ENCODE results near the gene CRELD2.

The CRELD2 gene

GRCh38 chr22:49968831-49969661 is 50.6 kb downstream of the CRELD2 start:
- DNase-seq (ENCODE audit: extremely low spot score): no peak
- ChIA-PET CTCF (no interaction called here), POLR2A (interaction anchor here (0.9 to 2.5 kb wide), 2 partner anchors 9 to 10 kb away, joined by 3 to 10 read pairs; partner anchors contain the start of gene PIM3)
- TF ChIP-seq ELF4 (IDR thresholded peaks at IDR 0.05): no peak
- TF ChIP-seq FOXM1 (IDR thresholded peaks at IDR 0.05; ENCODE audit: borderline replicate concordance): no peak
- TF ChIP-seq L3MBTL2 (conservative IDR thresholded peaks at IDR 0.05): no peak
- no peak for TF ChIP-seq HDGF (IDR thresholded peaks at IDR 0.05; ENCODE audit: borderline replicate concordance)
- TF ChIP-seq FOXA1 (IDR thresholded peaks at IDR 0.05): no peak
- TF ChIP-seq SUZ12 (IDR thresholded peaks at IDR 0.05): no peak
- TF ChIP-seq FOXK2 (IDR thresholded peaks at IDR 0.05): no peak
- no peak for TF ChIP-seq BHLHE40 (IDR thresholded peaks at IDR 0.05; ENCODE audit: borderline replicate concordance)
- no peak for TF ChIP-seq LEF1 (IDR thresholded peaks at IDR 0.05; ENCODE audit: borderline replicate concordance)
- TF ChIP-seq ARNT (IDR thresholded peaks at IDR 0.05): no peak

- TF ChIP-seq CTBP1 (IDR thresholded peaks at IDR 0.05; ENCODE audit: borderline replicate concordance) (no peak), ARNT (IDR thresholded peaks at IDR 0.05) (no peak), PKNOX1 (IDR thresholded peaks at IDR 0.05) (no peak), SUZ12 (IDR thresholded peaks at IDR 0.05) (no peak), LEF1 (IDR thresholded peaks at IDR 0.05; ENCODE audit: borderline replicate concordance) (no peak), ELF4 (IDR thresholded peaks at IDR 0.05) (no peak), FOXK2 (IDR thresholded peaks at IDR 0.05) (no peak), L3MBTL2 (conservative IDR thresholded peaks at IDR 0.05) (no peak), HDGF (IDR thresholded peaks at IDR 0.05; ENCODE audit: borderline replicate concordance) (no peak), SP1 (IDR thresholded peaks at IDR 0.05) (no peak), NFRKB (IDR thresholded peaks at IDR 0.05) (no peak), TARDBP (IDR thresholded peaks at IDR 0.05) (no peak), BHLHE40 (IDR thresholded peaks at IDR 0.05; ENCODE audit: borderline replicate concordance) (no peak), ZNF384 (IDR thresholded peaks at IDR 0.05) (no peak), FOXA1 (IDR thresholded peaks at IDR 0.05) (no peak), FOXM1 (IDR thresholded peaks at IDR 0.05; ENCODE audit: borderline replicate concordance) (no peak)
- ChIA-PET POLR2A (interaction anchor here (2.5 kb wide), 1 partner anchor 10 kb away, joined by 10 read pairs; the partner anchor contains the start of gene PIM3), CTCF (no interaction called here)
- no peak for DNase-seq (ENCODE audit: extremely low spot score)
Measured at GRCh38 chr22:49969751-49970527, 51.5 kb downstream of the CRELD2 start.

GRCh38 chr22:49970528-49971231 is 52.2 kb downstream of the CRELD2 start:
- CTCF ChIA-PET: interaction anchor here (0.6 kb wide), 1 partner anchor 886 kb away, joined by 3 read pairs; no protein-coding TSS in a partner anchor
- TF ChIP-seq PKNOX1 (IDR thresholded peaks at IDR 0.05) (peak; percentile 79), FOXA1 (IDR thresholded peaks at IDR 0.05) (no peak)
- peak; percentile 60 for DNase-seq (ENCODE audit: extremely low spot score)
- POLR2A ChIA-PET: interaction anchor here (1.6 to 2.5 kb wide), 2 partner anchors 8 to 11 kb away, joined by 4 to 10 read pairs; partner anchors contain the start of gene PIM3

- TF ChIP-seq NFRKB (IDR thresholded peaks at IDR 0.05): no peak
- TF ChIP-seq PKNOX1 (IDR thresholded peaks at IDR 0.05): no peak
- no peak for TF ChIP-seq ZNF384 (IDR thresholded peaks at IDR 0.05)
- no peak for TF ChIP-seq FOXK2 (IDR thresholded peaks at IDR 0.05)
- no peak for TF ChIP-seq ARNT (IDR thresholded peaks at IDR 0.05)
- TF ChIP-seq TARDBP (IDR thresholded peaks at IDR 0.05): no peak
- TF ChIP-seq BHLHE40 (IDR thresholded peaks at IDR 0.05; ENCODE audit: borderline replicate concordance): no peak
- TF ChIP-seq ELF4 (IDR thresholded peaks at IDR 0.05): no peak
- no peak for TF ChIP-seq SP1 (IDR thresholded peaks at IDR 0.05)
- TF ChIP-seq LEF1 (IDR thresholded peaks at IDR 0.05; ENCODE audit: borderline replicate concordance): no peak
- TF ChIP-seq SUZ12 (IDR thresholded peaks at IDR 0.05): no peak
- TF ChIP-seq HDGF (IDR thresholded peaks at IDR 0.05; ENCODE audit: borderline replicate concordance): no peak
- TF ChIP-seq FOXM1 (IDR thresholded peaks at IDR 0.05; ENCODE audit: borderline replicate concordance): no peak
- TF ChIP-seq FOXA1 (IDR thresholded peaks at IDR 0.05): no peak
- no peak for TF ChIP-seq L3MBTL2 (conservative IDR thresholded peaks at IDR 0.05)
- TF ChIP-seq CTBP1 (IDR thresholded peaks at IDR 0.05; ENCODE audit: borderline replicate concordance): no peak
- ChIA-PET POLR2A (interaction anchor here (1.6 to 2.5 kb wide), 2 partner anchors 9 to 11 kb away, joined by 4 to 10 read pairs; partner anchors contain the start of gene PIM3), CTCF (interaction anchor here (0.6 kb wide), 2 partner anchors 554 to 887 kb away, joined by 3 read pairs; partner anchors contain the start of gene SCO2)
- no peak for DNase-seq (ENCODE audit: extremely low spot score)
Measured at GRCh38 chr22:49971232-49972162, 53.1 kb downstream of the CRELD2 start.
